Pancreas (tissue), 10 donors: ENCODE measurements around the gene ZNF783. TPM values are rescaled to one million over a fixed set of nuclear protein-coding genes. Genes with fewer than 3 reads are reported as not detected.

Experiments
- ATAC-seq, 4 donors: fragments of 200-7000 bp; cut with Tn5 transposase; one replicate each; pipeline versions ENCODE4 v1.8.0 to v1.9.1; 2020; ENCODE audit warnings: mild to moderate bottlenecking in 4 of 4, moderate library complexity in 4 of 4
- DNase-seq, 6 donors: peaks; one replicate each; pipeline ENCODE4 v3.0.0-alpha.2; 2020
- FAIRE-seq: peaks from 2 replicates; lab custom pipeline; 2012; peaks lifted over from hg19 to GRCh38; lab: Jason Lieb, UNC
- H3K27ac ChIP-seq, 4 donors: fragments of 200-600 bp; sonication (generic); 1 replicate in 3 of 4; 2 replicates in 1 of 4; pipeline versions ENCODE4 v1.5.0 to v1.8.0; 2020
- H3K27me3 ChIP-seq, 4 donors: fragments of 200-600 bp; one replicate each; pipeline ENCODE4 v1.8.0; 2021
- H3K36me3 ChIP-seq, 3 donors: fragments of 200-600 bp; sonication (generic) in 1 of 3; one replicate each; pipeline versions ENCODE4 v1.5.0 to v1.8.0; 2020 to 2021
- H3K4me1 ChIP-seq, 3 donors: fragments of 200-600 bp; one replicate each; pipeline ENCODE4 v1.8.0; 2021
- H3K4me3 ChIP-seq, 4 donors: fragments of 200-600 bp; sonication (generic) in 2 of 4; one replicate each; pipeline versions ENCODE4 v1.5.0 to v1.8.0; 2020 to 2021
- H3K9me3 ChIP-seq, 4 donors: fragments of 200-600 bp; one replicate each; pipeline ENCODE4 v1.8.0; 2021
- CTCF ChIP-seq, 4 donors: fragments of 200-600 bp; sonication (generic) in 3 of 4; IDR thresholded peaks; one replicate each; pipeline versions ENCODE4 v1.5.0 to v1.8.0; 2021; ENCODE audit warnings: antibody characterized with exemption in 4 of 4
- WGBS, 2 donors: extraction: QIAGEN DNeasy Blood & Tissue Kit; methylation state at CpG; one replicate each; pipeline ENCODE4 v1.1.7; 2013; 5-methylcytosine and 5-hydroxymethylcytosine counted together
- intact Hi-C, 3 donors: fragments of 100-400 bp; cut with DNase I; formaldehyde crosslinking; loops; one replicate each; pipeline versions ENCODE4 v1.11.1 to v1.14.2; 2022
- polyA plus RNA-seq, 2 donors: library from polyadenylated mRNA; stranded (reverse); fragments of 200-250 nt; gene quantifications; one replicate each; pipeline ENCODE4 v1.2.3, GENCODE V29; 2013
- total RNA-seq, 6 donors: library from RNA; stranded (reverse); fragmentation: NEBNext Ultra II Directional in 4 of 6; extraction: Animal tissue kit (Norgen Biotek cat#: 25700) in 4 of 6; gene quantifications; one replicate each; pipeline versions ENCODE4 v1.2.1 to v1.2.4, GENCODE V29; 2021 to 2023
- donor health status: healthy with polysubstance abuse.
- donor health status: DM: no; HTN: no; CAD: no; lungs with moderate emphysema.
- donor health status: DM: no; HTN: no; CAD: no.
- donor health status: control.
- donor health status: control.
- donor health status: Bipolar disorder and iron deficiency.
- donor health status: DM: yes; HTN: yes; CAD: no.
- donor health status: DM: no; HTN: no; CAD: no.
- donor health status: DM: no; HTN: no; CAD: no.
- donor health status: DM: yes; HTN: yes; CAD: no.

Gene ZNF783
- total and polyA plus RNA-seq, 8 donors: 4.7 to 11.2 (median 6.1) TPM

- Histone ChIP-seq H3K4me3 (no peak overlapping the region), H3K9me3 (no peaks in the 10 kb centered on the region), H3K27me3 (no peaks in the 10 kb centered on the region), H3K36me3 (peaks cover 0 to 9% (median 0%) of the 10 kb centered on the region in 3 donors), H3K27ac (no peak overlapping the region), H3K4me1 (no peaks in the 10 kb centered on the region)
- TF ChIP-seq CTCF (IDR thresholded peaks at IDR 0.05): no peak
- DNase-seq (no peak), FAIRE-seq (no peak), ATAC-seq (no peak)
- WGBS, 2 donors: 77 to 84% methylated on average over 9 of the region's 9 CpGs
- intact Hi-C loops: no loop called here
Observed at GRCh38 chr7:149292462-149292823, 30.4 kb downstream of the ZNF783 start.

- ATAC-seq (no peak), DNase-seq (no peak), FAIRE-seq (no peak)
- WGBS, 2 donors: 90 to 98% methylated on average over 9 of the region's 9 CpGs
- H3K4me3 ChIP-seq: no peak overlapping the region
- no peak overlapping the region for H3K27ac ChIP-seq
- intact Hi-C loops: no loop called here
- TF ChIP-seq CTCF (IDR thresholded peaks at IDR 0.05): no peak
- H3K27me3 ChIP-seq: no peaks in the 10 kb centered on the region
- no peaks in the 10 kb centered on the region for H3K9me3 ChIP-seq
- H3K36me3 ChIP-seq: peaks cover 0 to 9% (median 0%) of the 10 kb centered on the region in 3 donors
- no peaks in the 10 kb centered on the region for H3K4me1 ChIP-seq
Observed at GRCh38 chr7:149293338-149293737, 31.3 kb downstream of the ZNF783 start.

GRCh38 chr7:149293946-149294633 is 32.1 kb downstream of the ZNF783 start:
- FAIRE-seq (no peak), DNase-seq (no peak), ATAC-seq (no peak)
- Histone ChIP-seq H3K4me1 (no peaks in the 10 kb centered on the region), H3K27ac (no peak overlapping the region), H3K9me3 (no peaks in the 10 kb centered on the region), H3K4me3 (no peak overlapping the region), H3K27me3 (no peaks in the 10 kb centered on the region), H3K36me3 (peaks cover 0 to 9% (median 0%) of the 10 kb centered on the region in 3 donors)
- intact Hi-C loops: no loop called here
- 91% methylated on average over 15 of the region's 15 CpGs for WGBS, 2 donors
- TF ChIP-seq CTCF (IDR thresholded peaks at IDR 0.05): no peak

- WGBS, 2 donors: 96 to 97% methylated on average over 55 of the region's 55 CpGs
- Histone ChIP-seq H3K27ac (no peak overlapping the region), H3K9me3 (no peaks in the 10 kb centered on the region), H3K36me3 (peaks cover 0 to 9% (median 0%) of the 10 kb centered on the region in 3 donors), H3K4me3 (no peak overlapping the region), H3K27me3 (no peaks in the 10 kb centered on the region), H3K4me1 (no peaks in the 10 kb centered on the region)
- TF ChIP-seq CTCF (IDR thresholded peaks at IDR 0.05): no peak
- intact Hi-C loops: no loop called here
- FAIRE-seq: no peak
- no peak for ATAC-seq
- no peak for DNase-seq
Observed at GRCh38 chr7:149294634-149295480, 32.9 kb downstream of the ZNF783 start.

- no peaks in the 10 kb centered on the region for H3K27me3 ChIP-seq
- peaks cover 0 to 9% (median 0%) of the 10 kb centered on the region in 3 donors for H3K36me3 ChIP-seq
- no peak overlapping the region for H3K4me3 ChIP-seq
- no peak for FAIRE-seq
- intact Hi-C loops: no loop called here
- ATAC-seq: no peak
- no peak for DNase-seq
- no peak for TF ChIP-seq CTCF (IDR thresholded peaks at IDR 0.05)
- 89 to 92% methylated on average over 6 of the region's 6 CpGs for WGBS, 2 donors
- H3K9me3 ChIP-seq: no peaks in the 10 kb centered on the region
- H3K27ac ChIP-seq: no peak overlapping the region
- H3K4me1 ChIP-seq: no peaks in the 10 kb centered on the region
Observed at GRCh38 chr7:149295481-149295850, 33.5 kb downstream of the ZNF783 start.
